ENCODE data around the gene CENPN. TPM values are rescaled to one million over a fixed set of nuclear protein-coding genes. Genes with fewer than 3 reads are reported as not detected.
A peak's percentile ranks its signal among the peaks of the same experiment; 100 is the strongest.

The CENPN gene, protein sequence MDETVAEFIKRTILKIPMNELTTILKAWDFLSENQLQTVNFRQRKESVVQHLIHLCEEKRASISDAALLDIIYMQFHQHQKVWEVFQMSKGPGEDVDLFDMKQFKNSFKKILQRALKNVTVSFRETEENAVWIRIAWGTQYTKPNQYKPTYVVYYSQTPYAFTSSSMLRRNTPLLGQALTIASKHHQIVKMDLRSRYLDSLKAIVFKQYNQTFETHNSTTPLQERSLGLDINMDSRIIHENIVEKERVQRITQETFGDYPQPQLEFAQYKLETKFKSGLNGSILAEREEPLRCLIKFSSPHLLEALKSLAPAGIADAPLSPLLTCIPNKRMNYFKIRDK
- total RNA-seq (2014; rRNA removed) = 60.9 and 63.1 TPM in 2 replicates
- percentile 55 among the genes with signal in this experiment for Bru-seq, nascent RNA
- BruChase-seq, experiment 1, labeled RNA remaining after a 6-hour chase = percentile 76 among the genes with signal in this experiment
- percentile 50 among the genes with signal in this experiment for BruChase-seq, experiment 2, labeled RNA remaining after a 2-hour chase
- long read RNA-seq, partial matches to known transcripts = 0 of 10 reads
- long read RNA-seq, other reads (novel, unspliced or antisense) = 2 of 10 reads

- peaks cover 10% of the 10 kb centered on the region; the same call in 1 of the 2 replicates for H3K4me1 ChIP-seq (ENCODE audit: insufficient read depth, low read length)
- no peaks in the 10 kb centered on the region for H3K9me3 ChIP-seq (ENCODE audit: low read length)
- no peaks in the 10 kb centered on the region for H3K9me2 ChIP-seq (replicated peaks; ENCODE audit: low read length)
- peak within 1 kb of the TSS; percentile 99 for H3K4me2 ChIP-seq (ENCODE audit: low read length)
- CTCF ChIA-PET = no interaction called here
- H2AFZ ChIP-seq (ENCODE audit: low read length) = peak within 1 kb of the TSS; percentile 87
- H3K27me3 ChIP-seq (ENCODE audit: low read length) = no peaks in the 10 kb centered on the region
- H3K27ac ChIP-seq (ENCODE audit: low read length) = peak within 1 kb of the TSS; percentile 92
- intact Hi-C loops (cut with micrococcal nuclease) = loop anchor here (2.0 to 5.0 kb wide), 2 partner anchors 28 to 170 kb away; partner anchors contain the start of gene ATMIN
- peak; percentile 90 for ATAC-seq
- peaks cover 18% of the 10 kb centered on the region; the same call in 1 of the 2 replicates for H4K20me1 ChIP-seq (ENCODE audit: low read length)
- H3K4me3 ChIP-seq (ENCODE audit: low read length) = peak within 1 kb of the TSS; percentile 99
- peak within 1 kb of the TSS; percentile 96 for H3K9ac ChIP-seq (ENCODE audit: low read length)
- TF ChIP-seq EZH2 (IDR thresholded peaks at IDR 0.05; ENCODE audit: low read length, unreplicated experiment) = no peak
- H3F3A ChIP-seq (ENCODE audit: low read length, unreplicated experiment) = no peaks in the 10 kb centered on the region
- POLR2A ChIA-PET (ENCODE audit: unreplicated experiment) = no interaction called here
- BruUV-seq (replicated peaks) = no TSS peak
- peaks cover 91% of the 10 kb centered on the region for H3K79me2 ChIP-seq (ENCODE audit: low read length)
- H3K36me3 ChIP-seq (ENCODE audit: low read depth, low read length) = peaks cover 9% of the 10 kb centered on the region; the same call in 1 of the 2 replicates
- DNase-seq = peak; percentile 93
Measured at GRCh38 chr16:81006813-81007695, at the start of gene CENPN, which contains the start of gene CMC2. Gene CENPN, plus strand, starts transcription at chr16:81007214. Its CDS starts 4,726 bp downstream, at chr16:81011940. Gene CMC2, minus strand, starts transcription at chr16:81006885. Its CDS starts 9,491 bp downstream, at chr16:80997394.

GRCh38 chr16:80958284-80958683, 48.7 kb upstream of the CENPN start:
- no peak overlapping the region for H3K27ac ChIP-seq (ENCODE audit: low read length)
- no peak for ATAC-seq
- H3K9ac ChIP-seq (ENCODE audit: low read length) = no peak overlapping the region
- no peaks in the 10 kb centered on the region for H3K9me2 ChIP-seq (replicated peaks; ENCODE audit: low read length)
- no peaks in the 10 kb centered on the region for H3K4me1 ChIP-seq (ENCODE audit: insufficient read depth, low read length)
- no peak overlapping the region for H3K4me3 ChIP-seq (ENCODE audit: low read length)
- TF ChIP-seq EZH2phosphoT487 (IDR thresholded peaks at IDR 0.05; ENCODE audit: borderline replicate concordance, low read length) = no peak
- TF ChIP-seq, protein P1, sequence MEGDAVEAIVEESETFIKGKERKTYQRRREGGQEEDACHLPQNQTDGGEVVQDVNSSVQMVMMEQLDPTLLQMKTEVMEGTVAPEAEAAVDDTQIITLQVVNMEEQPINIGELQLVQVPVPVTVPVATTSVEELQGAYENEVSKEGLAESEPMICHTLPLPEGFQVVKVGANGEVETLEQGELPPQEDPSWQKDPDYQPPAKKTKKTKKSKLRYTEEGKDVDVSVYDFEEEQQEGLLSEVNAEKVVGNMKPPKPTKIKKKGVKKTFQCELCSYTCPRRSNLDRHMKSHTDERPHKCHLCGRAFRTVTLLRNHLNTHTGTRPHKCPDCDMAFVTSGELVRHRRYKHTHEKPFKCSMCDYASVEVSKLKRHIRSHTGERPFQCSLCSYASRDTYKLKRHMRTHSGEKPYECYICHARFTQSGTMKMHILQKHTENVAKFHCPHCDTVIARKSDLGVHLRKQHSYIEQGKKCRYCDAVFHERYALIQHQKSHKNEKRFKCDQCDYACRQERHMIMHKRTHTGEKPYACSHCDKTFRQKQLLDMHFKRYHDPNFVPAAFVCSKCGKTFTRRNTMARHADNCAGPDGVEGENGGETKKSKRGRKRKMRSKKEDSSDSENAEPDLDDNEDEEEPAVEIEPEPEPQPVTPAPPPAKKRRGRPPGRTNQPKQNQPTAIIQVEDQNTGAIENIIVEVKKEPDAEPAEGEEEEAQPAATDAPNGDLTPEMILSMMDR (conservative IDR thresholded peaks at IDR 0.05; ENCODE audit: low read depth, low read length) = no peak
- TF ChIP-seq EZH2 (IDR thresholded peaks at IDR 0.05; ENCODE audit: low read length, unreplicated experiment) = no peak
- H3K9me3 ChIP-seq (ENCODE audit: low read length) = 0 out of 2 replicates have a peak, but pooled peaks cover 3% of the 10 kb centered on the region
- no peak for DNase-seq
- H3K27me3 ChIP-seq (ENCODE audit: low read length) = no peaks in the 10 kb centered on the region
- H4K20me1 ChIP-seq (ENCODE audit: low read length) = no peaks in the 10 kb centered on the region
- H3F3A ChIP-seq (ENCODE audit: low read length, unreplicated experiment) = no peaks in the 10 kb centered on the region
- ChIA-PET POLR2A (ENCODE audit: unreplicated experiment) (no interaction called here), CTCF (no interaction called here)
- BruUV-seq (replicated peaks) = no TSS peak
- H3K36me3 ChIP-seq (ENCODE audit: low read depth, low read length) = no peaks in the 10 kb centered on the region
- H3K79me2 ChIP-seq (ENCODE audit: low read length) = no peaks in the 10 kb centered on the region
- H3K4me2 ChIP-seq (ENCODE audit: low read length) = no peak overlapping the region
- intact Hi-C loops (cut with micrococcal nuclease) = no loop called here
- no peak overlapping the region for H2AFZ ChIP-seq (ENCODE audit: low read length)

- Histone ChIP-seq H3K9me2 (replicated peaks; ENCODE audit: low read length) (no peaks in the 10 kb centered on the region), H3K9me3 (ENCODE audit: low read length) (0 out of 2 replicates have a peak, but pooled peaks cover 3% of the 10 kb centered on the region), H3K4me3 (ENCODE audit: low read length) (no peak overlapping the region), H3K36me3 (ENCODE audit: low read depth, low read length) (no peaks in the 10 kb centered on the region), H4K20me1 (ENCODE audit: low read length) (no peaks in the 10 kb centered on the region), H3K27me3 (ENCODE audit: low read length) (no peaks in the 10 kb centered on the region), H3K4me2 (ENCODE audit: low read length) (no peak overlapping the region), H3K79me2 (ENCODE audit: low read length) (no peaks in the 10 kb centered on the region), H3K4me1 (ENCODE audit: insufficient read depth, low read length) (no peaks in the 10 kb centered on the region), H3K27ac (ENCODE audit: low read length) (no peak overlapping the region), H3K9ac (ENCODE audit: low read length) (no peak overlapping the region), H3F3A (ENCODE audit: low read length, unreplicated experiment) (no peaks in the 10 kb centered on the region), H2AFZ (ENCODE audit: low read length) (no peak overlapping the region)
- CTCF ChIA-PET = no interaction called here
- intact Hi-C loops (cut with micrococcal nuclease) = no loop called here
- BruUV-seq (replicated peaks) = no TSS peak
- DNase-seq (no peak), ATAC-seq (no peak)
- POLR2A ChIA-PET (ENCODE audit: unreplicated experiment) = no interaction called here
- TF ChIP-seq EZH2 (IDR thresholded peaks at IDR 0.05; ENCODE audit: low read length, unreplicated experiment) (no peak), EZH2phosphoT487 (IDR thresholded peaks at IDR 0.05; ENCODE audit: borderline replicate concordance, low read length) (no peak)
- TF ChIP-seq, protein P1 (conservative IDR thresholded peaks at IDR 0.05; ENCODE audit: low read depth, low read length) = no peak
Measured at GRCh38 chr16:80962879-80963278, 44.1 kb upstream of the CENPN start.
